ENCODE measurements around the gene C1orf53.

GRCh38 chr1:197905699-197906351 lies 3.4 kb downstream of the C1orf53 start:
- TF ChIP-seq CTCF (IDR thresholded peaks at IDR 0.05) (no peak), POLR2AphosphoS5 (IDR thresholded peaks at IDR 0.05) (no peak), POLR2A (IDR thresholded peaks at IDR 0.05) (no peak)

Measured in upper lobe of left lung (tissue), 4 donors.